ENCODE measurements around the gene RARS2. TPM values are rescaled to one million over a fixed set of nuclear protein-coding genes. Genes with fewer than 3 reads are reported as not detected.
A peak's percentile ranks its signal among the peaks of the same experiment; 100 is the strongest.

Gene RARS2
- total RNA-seq, 1 donor from 2014 or later = 50.3 TPM

- peak overlapping the region; percentile 95 for H3K27ac Mint-ChIP-seq
- peaks cover 28% of the 10 kb centered on the region for H3K4me1 Mint-ChIP-seq (ENCODE audit: low read depth)
- no peak for TF ChIP-seq CTCF (IDR thresholded peaks at IDR 0.05; ENCODE audit: unreplicated experiment)
- H3K4me3 Mint-ChIP-seq (ENCODE audit: low read depth) = peak overlapping the region; percentile 92
- H3K9me3 Mint-ChIP-seq (ENCODE audit: low read depth) = no peaks in the 10 kb centered on the region
- H3K36me3 Mint-ChIP-seq (ENCODE audit: insufficient read depth) = peaks cover 8% of the 10 kb centered on the region
- no peaks in the 10 kb centered on the region for H3K27me3 Mint-ChIP-seq
- DNase-seq (ENCODE audit: low spot score, unreplicated experiment) = no peak
Observed at GRCh38 chr6:87590417-87590880, 662 bp upstream of the RARS2 start.

GRCh38 chr6:87588756-87589407 is 905 bp downstream of the RARS2 start:
- Mint-ChIP-seq H3K4me1 (ENCODE audit: low read depth) (peaks cover 28% of the 10 kb centered on the region), H3K9me3 (ENCODE audit: low read depth) (no peaks in the 10 kb centered on the region), H3K27me3 (no peaks in the 10 kb centered on the region), H3K36me3 (ENCODE audit: insufficient read depth) (peaks cover 8% of the 10 kb centered on the region), H3K4me3 (ENCODE audit: low read depth) (peak overlapping the region; percentile 92), H3K27ac (peak overlapping the region; percentile 95)
- TF ChIP-seq CTCF (IDR thresholded peaks at IDR 0.05; ENCODE audit: unreplicated experiment) = no peak
- no peak for DNase-seq (ENCODE audit: low spot score, unreplicated experiment)

- Mint-ChIP-seq H3K27me3 (no peaks in the 10 kb centered on the region), H3K36me3 (ENCODE audit: insufficient read depth) (peaks cover 14% of the 10 kb centered on the region), H3K4me1 (ENCODE audit: low read depth) (peaks cover 28% of the 10 kb centered on the region), H3K27ac (peak overlapping the region; percentile 19), H3K9me3 (ENCODE audit: low read depth) (no peaks in the 10 kb centered on the region), H3K4me3 (ENCODE audit: low read depth) (no peak overlapping the region)
- no peak for DNase-seq (ENCODE audit: low spot score, unreplicated experiment)
- no peak for TF ChIP-seq CTCF (IDR thresholded peaks at IDR 0.05; ENCODE audit: unreplicated experiment)
Observed at GRCh38 chr6:87586371-87587077, 3.3 kb downstream of the RARS2 start.

- H3K27ac Mint-ChIP-seq = no peak overlapping the region
- peaks cover 15% of the 10 kb centered on the region for H3K4me1 Mint-ChIP-seq (ENCODE audit: low read depth)
- no peaks in the 10 kb centered on the region for H3K9me3 Mint-ChIP-seq (ENCODE audit: low read depth)
- no peak for DNase-seq (ENCODE audit: low spot score, unreplicated experiment)
- TF ChIP-seq CTCF (IDR thresholded peaks at IDR 0.05; ENCODE audit: unreplicated experiment) = no peak
- no peaks in the 10 kb centered on the region for H3K27me3 Mint-ChIP-seq
- H3K36me3 Mint-ChIP-seq (ENCODE audit: insufficient read depth) = peaks cover 19% of the 10 kb centered on the region
- no peak overlapping the region for H3K4me3 Mint-ChIP-seq (ENCODE audit: low read depth)
Observed at GRCh38 chr6:87583822-87584221, 6.0 kb downstream of the RARS2 start.

GRCh38 chr6:87575423-87575822 is 14.4 kb downstream of the RARS2 start:
- TF ChIP-seq CTCF (IDR thresholded peaks at IDR 0.05; ENCODE audit: unreplicated experiment) = no peak
- H3K27ac Mint-ChIP-seq = peak overlapping the region; percentile 19
- H3K27me3 Mint-ChIP-seq = no peaks in the 10 kb centered on the region
- no peak overlapping the region for H3K4me3 Mint-ChIP-seq (ENCODE audit: low read depth)
- DNase-seq (ENCODE audit: low spot score, unreplicated experiment) = no peak
- H3K36me3 Mint-ChIP-seq (ENCODE audit: insufficient read depth) = peaks cover 21% of the 10 kb centered on the region
- H3K9me3 Mint-ChIP-seq (ENCODE audit: low read depth) = peaks cover 3% of the 10 kb centered on the region
- H3K4me1 Mint-ChIP-seq (ENCODE audit: low read depth) = peaks cover 15% of the 10 kb centered on the region

Data from progenitor cell of endocrine pancreas (in vitro differentiated cells).